Lung microvascular endothelial cell (primary cell): ENCODE data around the gene NUAK1. TPM values are rescaled to one million over a fixed set of nuclear protein-coding genes. Genes with fewer than 3 reads are reported as not detected.
A peak's percentile ranks its signal among the peaks of the same experiment; 100 is the strongest.

ENCODE experiments used
- DNase-seq, 2 donors: peaks; one replicate each; pipeline versions ENCODE4 v3.0.0 to v3.0.0-alpha.2; 2010; ENCODE audit warnings: low read depth in 2 of 2
- total RNA-seq: library from RNA; depleted of rRNA; stranded (reverse); fragments of >200 nt; gene quantifications from 2 replicates; pipeline ENCODE4 v1.2.1, GENCODE V29; 2014

NUAK1 gene
- total RNA-seq, 1 donor from 2014 or later, result 32.5 TPM

- no peak for DNase-seq
Observed at GRCh38 chr12:106110626-106111300, 28.0 kb downstream of the NUAK1 start.

DNA sequence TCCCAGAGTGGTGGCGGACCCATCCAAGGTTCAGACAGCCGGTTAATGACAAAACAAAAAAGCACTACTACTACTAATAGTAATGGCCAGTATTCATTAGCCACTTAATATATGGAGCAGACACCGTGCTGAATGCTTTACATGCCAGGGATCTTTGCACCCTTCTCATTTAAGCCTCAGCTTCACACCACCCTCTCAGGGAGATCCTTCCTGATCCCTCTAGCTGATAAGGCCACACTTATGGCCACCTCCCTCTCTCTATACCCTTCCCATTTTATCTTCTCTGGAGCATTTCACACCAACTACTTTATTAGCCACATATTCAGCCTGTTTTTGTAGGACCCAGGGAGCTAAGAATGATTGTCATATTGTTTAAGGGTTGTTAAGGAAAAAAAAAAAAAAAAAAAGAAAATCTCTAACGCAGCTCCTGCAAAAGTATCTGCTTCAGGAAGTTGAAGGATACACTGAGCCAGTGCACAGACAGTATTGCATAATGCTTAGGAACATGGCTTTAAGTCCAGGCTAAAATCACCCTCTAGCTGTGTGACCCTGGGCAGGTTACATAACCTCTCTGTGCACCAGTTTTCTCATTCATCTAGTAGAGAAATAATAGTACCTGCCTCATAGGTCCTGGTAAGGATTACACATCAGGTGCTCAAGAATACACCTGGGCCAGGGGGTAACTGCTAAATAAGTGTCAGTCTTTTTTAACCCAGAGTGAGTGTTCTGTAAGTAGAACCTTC lies 29.4 kb downstream of the NUAK1 start:
- DNase-seq, result peak in 1 of 2 donors; percentile 56

DNA sequence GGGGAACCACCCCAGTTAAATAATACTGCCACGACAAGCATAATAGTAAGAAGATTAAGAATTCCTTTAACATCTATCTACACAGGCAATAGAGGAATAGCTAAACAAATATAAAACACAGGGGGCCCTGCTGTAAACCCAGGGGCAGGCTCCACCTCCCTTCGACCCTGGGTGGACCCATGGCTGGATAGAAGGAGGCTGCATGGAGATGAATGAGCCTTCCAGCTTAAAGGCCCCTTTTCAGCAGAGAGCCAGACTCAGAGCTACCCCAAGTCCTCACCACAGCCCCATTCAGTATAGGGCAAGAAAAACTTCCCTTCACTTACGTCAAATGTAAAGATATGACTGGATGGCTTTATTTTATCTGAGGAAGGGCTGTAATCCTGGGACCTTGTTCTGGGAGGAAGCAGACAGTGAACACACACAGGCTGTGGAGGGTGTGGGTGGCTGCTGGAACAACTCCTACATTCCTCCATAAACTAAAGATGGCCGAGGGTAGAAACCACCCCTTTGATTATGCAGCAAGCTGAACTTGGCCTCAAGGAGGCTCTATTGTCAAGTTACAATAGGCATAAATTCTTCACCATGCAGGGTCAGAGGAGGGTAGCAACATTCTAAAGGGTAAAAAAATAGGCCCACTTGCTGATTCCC lies 30.4 kb downstream of the NUAK1 start:
- peak in 1 of 2 donors; percentile 46 for DNase-seq

GRCh38 chr12:106107566-106107965 lies 31.2 kb downstream of the NUAK1 start:
- peak in 1 of 2 donors; percentile 56 for DNase-seq

GRCh38 chr12:106106892-106107291 lies 31.9 kb downstream of the NUAK1 start:
- peak in 1 of 2 donors; percentile 84 for DNase-seq

DNA sequence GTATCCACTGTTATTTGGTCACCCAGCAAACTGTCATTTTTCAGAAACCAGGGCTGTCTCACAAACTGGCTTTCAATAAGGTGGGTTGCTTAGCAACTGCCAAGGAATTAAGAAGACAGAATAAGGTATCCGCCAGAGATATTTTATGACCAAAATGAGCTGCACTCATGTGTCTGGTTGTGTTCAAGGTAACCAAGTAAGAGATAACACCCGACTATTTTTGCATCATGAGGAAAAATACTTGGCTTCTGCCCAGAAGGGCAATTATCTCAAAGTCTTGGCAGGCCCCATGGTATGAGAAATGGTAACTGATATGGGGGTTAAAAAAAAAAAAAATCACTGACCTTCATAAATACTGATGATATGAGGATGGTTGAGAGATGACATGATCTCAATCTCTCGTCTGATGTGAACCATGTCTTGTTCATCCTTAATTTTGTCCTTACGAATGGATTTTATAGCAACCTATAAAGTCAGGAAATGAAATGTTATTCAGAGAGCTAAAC lies 32.6 kb downstream of the NUAK1 start:
- no peak for DNase-seq

GRCh38 chr12:106101803-106102202 lies 37.0 kb downstream of the NUAK1 start:
- no peak for DNase-seq

DNA sequence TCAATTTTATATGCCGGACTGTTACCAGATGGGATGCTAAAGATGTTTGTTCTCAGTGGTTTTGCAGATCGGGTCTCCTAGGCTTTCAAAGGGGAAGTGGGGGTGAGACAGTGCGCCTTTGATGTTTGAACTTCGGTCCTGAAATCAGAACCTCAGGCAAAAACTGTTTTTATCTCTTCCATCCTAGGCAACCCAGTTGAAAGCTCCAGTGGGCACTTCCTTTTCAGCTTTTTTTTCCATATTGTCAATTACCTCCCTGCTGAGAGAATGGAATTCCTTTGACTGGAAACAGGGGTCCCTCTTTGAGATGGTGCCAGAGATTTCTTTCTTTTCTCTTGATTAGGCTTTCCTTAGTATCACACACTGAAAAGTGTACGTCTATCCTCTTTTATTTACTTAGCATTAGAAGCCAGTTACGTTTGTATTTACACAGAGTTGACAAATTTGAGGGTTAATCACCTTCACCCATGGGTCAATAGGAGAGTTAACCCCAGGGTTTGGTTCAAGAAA lies 40.0 kb downstream of the NUAK1 start:
- no peak for DNase-seq

GRCh38 chr12:106097011-106097410 lies 41.7 kb downstream of the NUAK1 start:
- peak in 1 of 2 donors; percentile 63 for DNase-seq

DNA sequence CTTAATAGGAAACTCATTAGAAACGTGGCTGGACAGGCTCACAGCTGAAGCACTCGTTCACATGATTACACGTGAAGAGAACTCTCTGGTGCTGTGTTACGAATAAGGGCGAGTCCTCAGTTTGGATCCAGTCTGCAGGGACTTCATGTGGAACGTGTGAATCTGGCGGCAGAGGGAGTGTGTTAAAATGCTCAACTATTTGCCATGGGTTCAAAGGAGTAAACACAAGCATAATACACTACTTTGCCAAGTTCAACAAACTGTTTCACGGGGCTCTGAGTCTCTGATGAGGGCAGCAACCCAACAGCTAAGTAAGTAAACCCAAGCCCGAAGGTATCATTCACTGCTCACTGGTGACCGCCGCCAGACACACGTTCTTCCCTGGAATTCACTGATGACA lies 42.4 kb downstream of the NUAK1 start:
- DNase-seq, result peak; percentile 24 to 65

DNA sequence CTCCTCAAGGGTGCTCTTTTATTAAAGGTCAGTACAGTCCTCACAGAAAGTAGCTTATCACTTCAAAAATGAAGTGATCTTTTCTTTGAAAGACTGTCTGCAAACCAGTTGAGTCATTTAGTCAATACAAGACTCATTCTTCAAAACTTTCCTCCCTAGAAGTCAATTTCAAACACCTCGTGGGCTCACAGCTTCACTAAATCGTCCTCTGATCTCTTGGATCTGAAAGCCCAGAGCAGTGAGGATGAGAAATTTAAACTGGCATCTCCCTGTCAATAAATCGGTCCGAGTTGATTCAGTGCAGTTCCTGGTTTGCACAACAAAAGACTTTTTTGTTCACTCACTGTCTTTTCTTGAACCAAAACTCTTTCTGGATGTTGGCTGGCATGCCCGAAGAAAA lies 44.5 kb downstream of the NUAK1 start:
- no peak for DNase-seq

GRCh38 chr12:106093246-106093645 lies 45.5 kb downstream of the NUAK1 start:
- peak in 1 of 2 donors; percentile 23 for DNase-seq

DNA sequence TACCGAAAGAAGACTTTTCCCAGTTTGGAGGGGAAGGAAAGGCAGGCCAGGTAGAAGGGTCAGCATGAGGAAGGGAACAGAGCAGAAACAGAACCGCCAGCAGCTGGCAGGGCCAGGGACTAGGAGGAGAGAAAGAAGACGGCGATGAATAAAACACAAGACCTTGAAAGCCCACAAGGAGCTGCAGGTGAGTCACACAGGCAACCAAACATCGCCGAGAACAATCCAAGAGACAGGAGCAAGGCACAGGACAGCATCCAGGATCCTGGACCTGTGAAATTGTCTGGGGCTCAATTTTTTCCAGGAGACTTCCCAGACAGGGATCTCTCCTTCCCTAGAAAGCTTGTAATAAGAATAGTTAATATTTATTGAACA lies 47.3 kb downstream of the NUAK1 start:
- peak in 1 of 2 donors; percentile 53 for DNase-seq

GRCh38 chr12:106090591-106091445 lies 47.9 kb downstream of the NUAK1 start:
- DNase-seq, result peak; percentile 90 to 91

DNA sequence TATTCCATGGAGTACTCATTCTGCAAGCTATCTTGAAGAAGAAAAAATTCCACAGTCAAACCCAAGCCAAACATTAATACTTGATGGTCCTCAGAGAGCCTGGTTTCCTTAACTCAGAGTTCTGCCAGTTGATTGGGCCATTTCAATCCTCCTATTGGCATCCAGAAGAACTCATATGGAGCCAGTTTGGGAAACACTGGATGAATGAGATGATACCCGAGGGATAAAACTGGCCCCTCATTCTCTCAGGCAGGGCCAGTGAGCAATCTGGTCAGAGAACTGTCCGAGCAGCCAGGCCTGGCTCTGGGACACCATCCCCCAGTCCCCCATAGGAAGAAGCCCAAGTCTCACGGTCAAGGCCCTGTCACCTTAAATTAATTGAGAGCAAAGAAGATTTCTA lies 48.8 kb downstream of the NUAK1 start:
- DNase-seq, result no peak

GRCh38 chr12:106088811-106089485 lies 49.8 kb downstream of the NUAK1 start:
- DNase-seq, result no peak

- DNase-seq, result no peak
Observed at GRCh38 chr12:106088246-106088808, 50.4 kb downstream of the NUAK1 start.

DNA sequence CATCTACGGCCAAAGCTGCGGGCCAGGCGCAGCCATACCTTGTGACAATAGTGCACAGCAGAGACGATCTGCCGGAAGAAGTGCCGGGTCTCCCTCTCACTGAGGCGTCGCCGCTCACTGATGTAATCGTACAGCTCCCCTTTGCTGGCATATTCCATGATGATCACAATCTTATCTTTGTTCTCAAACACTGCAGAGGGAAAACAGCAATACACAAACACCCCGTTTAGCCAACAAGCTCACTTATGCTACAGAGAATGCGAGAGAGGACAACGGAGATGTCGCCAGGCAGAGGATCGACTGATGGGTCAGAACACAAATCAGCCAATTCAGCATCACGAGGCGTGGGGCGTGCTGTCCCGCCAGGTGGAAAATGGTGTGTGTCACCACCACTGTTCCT lies 52.1 kb downstream of the NUAK1 start:
- DNase-seq, result no peak

DNA sequence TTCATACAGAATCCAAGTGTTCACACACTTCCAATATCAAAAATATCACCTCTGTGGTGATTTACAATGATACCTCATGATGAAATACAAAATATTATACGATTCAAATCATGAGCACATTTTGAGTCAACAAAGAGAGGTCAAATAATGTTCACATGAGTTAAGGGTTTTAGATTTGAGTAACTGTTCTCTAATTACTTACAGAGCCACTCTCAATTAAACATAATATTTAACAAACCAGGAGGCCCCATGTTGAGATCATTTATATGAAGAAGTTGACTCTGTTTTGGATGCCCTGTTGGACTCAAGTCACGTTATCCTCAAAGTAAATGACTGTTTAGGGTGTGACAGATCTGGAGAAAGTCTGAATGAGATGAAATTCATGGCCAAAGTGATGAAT lies 53.5 kb downstream of the NUAK1 start:
- no peak for DNase-seq

GRCh38 chr12:106084759-106085158 lies 54.0 kb downstream of the NUAK1 start:
- no peak for DNase-seq
